Motor neuron (in vitro differentiated cells): ENCODE measurements around the gene ASPSCR1. TPM values are rescaled to one million over a fixed set of nuclear protein-coding genes. Genes with fewer than 3 reads are reported as not detected.

Experiments used
- ATAC-seq, 8 experiments: fragments of 200-7000 bp; cut with Tn5 transposase; replicated peaks in 6 of 8; 2 replicates each; pipeline ENCODE4 v1.8.0; 2021; ENCODE audit warnings: mild to moderate bottlenecking in 8 of 8, moderate library complexity in 8 of 8
- H3K27ac ChIP-seq, 2 donors: fragments of 250-450 bp; sonication (Bioruptor Pico); 2 replicates each; pipeline ENCODE4 v1.9.0; 2021; ENCODE audit warnings: antibody characterized with exemption in 2 of 2, mild to moderate bottlenecking in 2 of 2, moderate library complexity in 1 of 2
- H3K4me1 ChIP-seq, 2 donors: fragments of 250-450 bp; sonication (Bioruptor Pico); replicated peaks in 1 of 2; 2 replicates each; pipeline ENCODE4 v1.6.1; 2021; ENCODE audit warnings: antibody characterized with exemption in 2 of 2, mild to moderate bottlenecking in 2 of 2, moderate library complexity in 1 of 2
- H3K4me3 ChIP-seq, 5 donors: fragments of 250-450 bp; sonication (Bioruptor Pico); 2 replicates each; pipeline ENCODE4 v1.9.0; 2021; ENCODE audit warnings: antibody characterized with exemption in 5 of 5, mild to moderate bottlenecking in 5 of 5, moderate library complexity in 4 of 5
- WGBS, 10 experiments: fragments of 450-650 bp; shearing (Covaris generic); methylation state at CpG; one replicate each; pipeline ENCODE4 v1.0.0; 2022; 5-methylcytosine and 5-hydroxymethylcytosine counted together
- in situ Hi-C, 9 experiments: fragments of 400-800 bp; cut with MboI; loops; one replicate each; pipeline ENCODE4 v1.15.0; 2021; ENCODE audit warnings: low sequenced_read_pairs in 9 of 9, low pct_unique_long_range_greater_than_20kb in 2 of 9; ENCODE audit not compliant: unreplicated experiment in 9 of 9
- total RNA-seq, 8 experiments: library from RNA; unstranded; fragments of 300-600 nt; gene quantifications; 2 replicates each; pipeline versions ENCODE4 v1.2.3 to v1.2.4, GENCODE V29; 2022

ASPSCR1 gene
- total RNA-seq, 8 experiments from 2014 or later: 17.3 to 35.1 (median 26.7) TPM

DNA sequence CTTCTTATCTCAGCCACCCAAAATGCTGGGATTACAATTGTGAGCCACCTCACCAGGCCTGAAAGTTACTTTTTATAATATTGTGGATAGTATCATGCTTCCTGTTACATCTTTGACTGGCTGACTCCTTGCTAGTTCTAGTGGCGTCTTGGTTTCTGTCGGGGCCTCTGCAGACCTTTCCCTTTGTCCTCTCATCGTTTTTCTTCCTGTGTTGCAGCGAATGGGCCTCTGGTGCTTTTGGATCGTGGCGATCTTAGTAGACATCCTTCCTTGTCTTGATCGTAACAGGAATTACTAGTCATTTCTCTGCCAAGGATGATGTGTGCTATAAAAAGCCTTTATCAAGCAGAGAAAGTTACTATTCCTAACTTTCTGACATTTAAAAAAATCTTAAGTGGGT is 20.8 kb downstream of the ASPSCR1 start:
- Histone ChIP-seq H3K4me1 (peaks cover under 1 to 8% of the 10 kb centered on the region in 2 donors), H3K4me3 (no peak overlapping the region), H3K27ac (no peak overlapping the region)
- in situ Hi-C loops: no loop called here
- ATAC-seq: no peak
- 33 to 98% (median 80%) methylated on average over 1 to 7 of the region's 7 CpGs; no CpG with 5 or more reads in 2 of the 10 experiments for WGBS, 10 experiments

DNA sequence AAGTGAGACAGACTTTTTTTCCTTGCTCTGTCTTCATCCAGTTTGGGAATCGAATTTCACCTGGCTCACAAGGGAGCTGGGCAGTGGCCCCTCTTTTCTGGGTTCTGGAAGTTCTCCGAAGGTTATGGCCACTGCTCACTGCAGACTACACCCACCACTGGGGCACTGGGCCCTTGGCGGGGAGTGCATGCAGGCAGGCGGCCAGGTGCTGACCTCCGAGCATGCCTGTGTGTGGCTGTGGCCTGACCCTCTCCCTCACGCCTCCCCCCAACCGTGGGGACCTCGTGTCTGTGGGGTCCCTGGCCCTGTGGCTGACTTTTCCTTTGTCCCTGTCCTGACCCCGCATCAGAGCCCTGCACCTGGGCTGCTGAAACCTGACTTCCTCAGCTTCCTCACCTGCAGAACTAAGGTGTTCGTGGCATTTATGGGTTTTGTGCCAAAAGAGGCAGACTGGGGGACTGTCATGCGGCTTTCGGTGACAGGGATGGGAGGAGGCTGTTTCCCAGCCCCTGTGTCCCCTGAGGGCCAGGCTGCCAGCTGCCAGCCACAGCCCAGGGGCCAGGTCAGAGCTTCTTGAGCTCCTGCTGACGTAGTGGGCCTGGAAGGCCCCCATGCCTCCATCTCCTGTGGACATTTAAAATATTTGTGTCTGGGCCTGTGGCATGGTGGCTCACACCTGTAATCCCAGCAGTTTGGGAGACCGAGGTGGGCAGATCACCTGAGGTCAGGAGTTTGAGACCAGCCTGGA is 21.4 kb downstream of the ASPSCR1 start:
- H3K4me3 ChIP-seq: no peak overlapping the region
- WGBS, 10 experiments: 73 to 100% (median 88%) methylated on average over 1 to 9 of the region's 14 CpGs; no CpG with 5 or more reads in 2 of the 10 experiments
- ATAC-seq: no peak
- in situ Hi-C loops: no loop called here
- H3K27ac ChIP-seq: no peak overlapping the region
- peaks cover 7 to 8% of the 10 kb centered on the region in 2 donors for H3K4me1 ChIP-seq

DNA sequence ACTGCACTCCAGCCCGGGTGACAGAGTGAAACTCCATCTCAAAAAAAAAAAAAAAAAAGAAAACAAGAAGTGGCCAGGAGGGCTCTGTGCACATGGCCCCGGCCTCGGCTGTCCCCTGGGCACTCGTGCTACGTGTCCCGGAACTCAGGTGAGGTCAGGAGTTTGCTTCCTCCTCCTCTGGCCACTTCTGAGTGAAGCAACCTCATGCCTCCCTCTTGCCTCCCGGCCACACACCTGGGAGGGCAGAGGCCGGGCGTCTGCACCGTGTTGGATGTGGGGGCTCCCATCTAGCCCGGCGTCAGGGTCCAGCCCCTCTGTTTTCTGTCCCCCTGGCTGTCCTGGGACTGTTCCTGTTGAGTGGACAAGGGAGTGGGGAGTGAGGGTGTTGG is 22.2 kb downstream of the ASPSCR1 start:
- ATAC-seq: no peak
- Histone ChIP-seq H3K4me1 (peaks cover 7 to 12% of the 10 kb centered on the region in 2 donors), H3K27ac (no peak overlapping the region), H3K4me3 (no peak overlapping the region)
- in situ Hi-C loops: no loop called here
- WGBS, 10 experiments: 80 to 100% (median 80%) methylated on average over 1 to 6 of the region's 12 CpGs; no CpG with 5 or more reads in 5 of the 10 experiments

DNA sequence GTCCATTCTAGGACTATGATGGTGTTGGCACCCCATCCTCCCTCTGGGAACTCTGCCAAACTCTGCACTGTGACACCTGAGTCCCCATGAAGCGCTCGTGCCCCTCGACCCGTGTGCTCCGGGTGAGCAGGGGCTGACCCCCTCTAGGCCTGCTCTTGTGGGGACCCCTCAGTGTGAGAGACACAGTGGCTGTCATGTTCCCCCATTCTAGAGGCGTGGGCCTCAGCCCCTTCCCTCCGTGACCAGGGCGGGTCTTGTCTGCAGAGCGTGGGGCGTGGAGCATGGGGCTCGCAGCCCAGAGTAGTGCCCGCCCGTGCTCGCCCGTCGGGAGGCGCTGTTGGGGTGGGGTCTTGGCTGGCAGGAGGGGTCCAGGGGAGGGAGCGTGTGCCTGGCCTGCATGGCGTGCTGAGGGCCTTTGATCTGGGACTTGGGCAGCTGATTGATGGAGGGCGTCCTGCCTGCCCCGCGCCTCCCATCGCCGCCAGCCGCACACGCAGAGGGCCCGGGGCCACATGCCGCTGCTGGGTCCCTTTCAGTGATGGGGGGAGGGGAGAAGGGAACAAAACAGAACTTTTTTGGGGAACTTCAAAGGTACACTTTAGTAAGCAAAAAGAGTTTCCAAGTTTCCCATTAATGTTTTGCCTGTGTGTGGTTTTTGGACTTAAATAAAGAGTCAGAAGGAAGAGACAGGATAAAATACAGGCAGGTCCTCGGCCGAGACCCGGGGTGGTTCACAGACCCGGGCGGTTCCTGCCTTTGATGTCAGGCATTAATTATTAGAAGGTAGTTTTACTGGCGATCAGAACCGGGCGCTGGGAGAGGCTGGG is 22.8 kb downstream of the ASPSCR1 start:
- in situ Hi-C loops: no loop called here
- H3K4me3 ChIP-seq: no peak overlapping the region
- H3K27ac ChIP-seq: no peak overlapping the region
- peaks cover under 1 to 12% of the 10 kb centered on the region in 2 donors for H3K4me1 ChIP-seq
- WGBS, 10 experiments: 40 to 80% (median 70%) methylated on average over 1 to 6 of the region's 36 CpGs; no CpG with 5 or more reads in 5 of the 10 experiments
- ATAC-seq: no peak

DNA sequence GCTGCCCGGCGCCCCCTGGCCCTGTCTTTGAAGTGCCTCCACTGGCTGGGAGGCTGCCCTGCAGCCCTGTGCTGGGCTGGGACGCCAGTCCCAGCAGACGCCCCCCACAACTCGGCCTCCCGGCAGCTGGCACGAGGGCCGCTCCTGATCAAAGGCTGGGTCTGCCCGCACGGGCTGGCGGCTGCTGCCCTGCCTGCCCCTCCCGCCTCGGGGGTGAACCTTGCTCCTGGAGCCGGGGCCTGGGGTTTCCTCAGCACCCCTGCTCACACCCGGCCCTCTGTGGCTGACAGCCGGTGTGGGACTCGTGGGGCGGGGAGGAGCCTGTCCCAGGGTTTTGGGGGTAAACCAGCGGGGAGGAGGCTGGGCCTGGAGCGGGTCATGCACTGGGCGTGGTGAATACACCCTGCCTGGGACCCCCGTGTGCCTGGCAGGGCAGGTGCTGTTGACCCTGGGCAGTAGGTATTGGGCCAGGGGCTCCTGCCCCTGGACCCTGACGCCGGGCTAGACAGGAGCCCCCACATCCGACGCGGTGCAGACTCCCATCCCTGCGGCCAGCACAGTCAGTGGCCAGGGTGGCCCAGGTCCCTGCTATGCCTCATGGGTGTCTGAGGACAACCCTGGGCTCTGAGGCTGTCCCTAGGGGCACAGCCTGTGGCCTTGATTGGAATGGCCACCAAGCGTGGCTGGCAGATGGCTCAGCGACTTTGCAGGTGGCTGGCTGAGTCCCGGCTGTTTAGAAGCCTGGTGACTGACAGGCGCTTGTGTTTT is 23.6 kb downstream of the ASPSCR1 start:
- WGBS, 10 experiments: 60 to 80% methylated on average over 1 to 2 of the region's 32 CpGs; no CpG with 5 or more reads in 8 of the 10 experiments
- ATAC-seq: no peak
- no peak overlapping the region for H3K27ac ChIP-seq
- no peak overlapping the region for H3K4me3 ChIP-seq
- H3K4me1 ChIP-seq: peaks cover 0 to 12% of the 10 kb centered on the region in 2 donors
- in situ Hi-C loops: no loop called here

DNA sequence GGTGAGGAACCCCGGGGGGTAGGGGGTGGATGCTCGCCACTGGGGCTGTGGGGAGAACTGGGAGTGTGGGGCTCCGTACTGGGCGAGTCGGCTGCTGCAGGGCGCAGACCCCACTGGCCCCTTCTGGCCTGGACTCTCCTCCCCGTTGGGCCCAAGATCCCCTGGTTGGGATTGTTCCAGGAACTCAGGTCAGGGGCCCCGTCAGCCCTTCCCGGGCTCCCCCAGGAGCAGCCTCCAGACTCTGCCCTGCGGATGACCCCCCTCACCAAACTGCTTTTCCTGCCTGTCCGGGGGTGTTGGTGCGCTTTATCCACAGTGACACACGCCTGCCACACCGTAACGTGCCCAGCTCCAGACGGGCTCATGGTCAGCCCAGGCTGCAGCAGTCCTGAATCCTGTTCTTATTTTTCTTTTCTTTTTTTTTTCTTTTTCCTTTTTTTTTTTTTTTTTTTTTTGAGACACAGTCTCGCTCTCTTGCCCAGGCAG is 24.2 kb downstream of the ASPSCR1 start:
- Histone ChIP-seq H3K27ac (no peak overlapping the region), H3K4me3 (no peak overlapping the region), H3K4me1 (peaks cover 0 to 14% of the 10 kb centered on the region in 2 donors)
- in situ Hi-C loops: no loop called here
- 40 to 100% (median 97%) methylated on average over 1 to 9 of the region's 17 CpGs; no CpG with 5 or more reads in 1 of the 10 experiments for WGBS, 10 experiments
- ATAC-seq: no peak

DNA sequence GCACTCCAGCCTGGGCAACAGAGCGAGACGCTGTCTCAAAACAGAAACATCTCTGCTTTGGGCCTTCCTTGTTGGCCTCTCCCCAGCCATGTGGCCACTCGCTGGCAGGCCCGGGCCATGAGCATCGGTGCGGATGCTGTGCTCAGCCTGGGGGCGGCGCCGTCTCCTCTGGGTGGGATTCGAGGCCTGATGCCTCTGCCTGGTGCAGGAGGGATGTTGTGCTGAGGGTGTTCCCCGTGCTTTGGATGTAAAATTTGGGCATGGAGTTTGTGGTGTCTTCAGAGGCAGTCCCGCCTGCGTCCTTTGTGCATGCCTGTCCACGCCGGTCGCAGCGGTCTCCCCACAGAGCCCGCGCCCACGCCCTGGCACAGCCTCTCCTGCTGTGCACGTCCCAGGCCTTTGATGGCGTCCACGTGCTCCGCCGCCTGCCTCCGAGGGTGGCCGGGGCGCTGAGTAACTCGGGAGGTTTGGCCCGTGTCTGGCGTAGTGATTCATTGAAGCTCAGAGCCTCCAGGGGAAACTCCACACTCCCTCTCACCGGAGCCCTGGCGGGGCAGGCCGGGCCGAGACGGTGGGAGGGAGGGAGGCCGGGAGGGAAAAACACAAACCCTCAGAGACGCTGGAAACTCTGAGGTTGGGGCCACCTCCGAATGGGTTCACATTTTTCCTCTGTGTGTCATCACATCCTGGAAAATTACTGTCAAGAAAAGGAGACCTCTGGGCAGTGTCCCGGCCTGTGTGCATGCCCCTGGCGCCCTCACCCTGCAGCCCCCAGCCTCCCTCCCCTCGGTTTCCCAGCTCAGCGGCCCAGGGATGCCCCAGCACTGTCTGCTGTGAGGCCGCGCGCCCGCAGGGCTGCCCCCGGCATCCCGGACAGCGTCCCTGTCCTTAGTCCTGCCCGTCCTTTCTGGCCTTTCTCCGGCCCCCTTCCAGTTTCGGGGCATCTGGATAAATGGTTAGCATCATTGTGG is 26.3 kb downstream of the ASPSCR1 start:
- Histone ChIP-seq H3K4me3 (no peak overlapping the region), H3K27ac (peak overlapping the region in 1 of 2 donors; percentile 37), H3K4me1 (peaks cover 0 to 22% of the 10 kb centered on the region in 2 donors)
- 10 to 79% (median 60%) methylated on average over 2 to 32 of the region's 53 CpGs; no CpG with 5 or more reads in 5 of the 10 experiments for WGBS, 10 experiments
- in situ Hi-C loops: no loop called here
- peak; percentile 78 to 96 (median 87) for ATAC-seq

DNA sequence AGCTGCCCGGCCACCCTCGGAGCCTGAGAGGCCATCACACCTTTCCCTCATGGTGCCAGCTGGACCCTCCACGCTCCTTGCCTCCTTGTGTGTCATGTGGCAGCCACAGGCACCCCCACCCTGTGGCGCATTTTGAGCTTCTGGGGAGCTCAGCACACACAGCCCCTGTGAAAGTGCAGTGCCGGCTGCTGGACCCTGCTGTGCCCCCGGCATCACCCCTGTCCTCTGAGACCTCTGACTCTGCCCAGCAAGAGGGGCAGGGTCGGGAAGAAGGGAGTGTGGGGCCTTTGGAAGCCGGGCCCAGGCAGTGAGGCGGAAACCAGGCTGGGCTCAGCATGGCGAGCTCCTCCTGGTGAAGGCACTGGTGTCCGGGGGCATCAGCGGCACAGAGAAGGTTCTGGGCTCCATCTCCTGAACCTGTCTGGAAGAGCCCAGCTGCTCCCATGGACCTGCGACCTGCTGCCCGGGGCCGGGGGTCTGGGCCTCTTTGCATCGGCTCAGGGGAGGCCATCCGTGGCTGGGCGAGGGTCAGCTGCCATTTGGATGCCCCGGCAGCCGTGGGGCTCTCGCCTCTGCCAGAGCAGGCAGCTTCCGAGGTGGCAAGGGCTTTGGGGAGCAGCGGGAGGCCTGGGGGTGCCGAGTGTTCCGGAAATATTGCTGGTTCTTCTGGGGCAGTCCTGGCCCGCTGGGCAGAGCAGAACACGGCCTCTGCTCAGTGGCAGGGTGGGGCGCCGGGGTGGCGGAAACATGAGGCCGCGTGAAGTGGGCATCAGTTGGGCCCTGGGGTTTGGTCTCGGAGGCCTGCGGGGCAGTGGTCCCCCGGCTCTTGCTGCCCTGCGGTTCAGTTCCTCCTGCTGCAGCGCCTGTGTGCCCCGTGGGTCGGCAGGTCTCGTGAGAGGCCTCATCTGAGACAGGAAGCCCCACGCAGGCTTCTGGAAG is 27.4 kb downstream of the ASPSCR1 start:
- in situ Hi-C loops: no loop called here
- Histone ChIP-seq H3K27ac (no peak overlapping the region), H3K4me1 (peaks cover 0 to 22% of the 10 kb centered on the region in 2 donors), H3K4me3 (no peak overlapping the region)
- no peak for ATAC-seq
- WGBS, 10 experiments: 60 to 100% (median 80%) methylated on average over 1 to 2 of the region's 41 CpGs; no CpG with 5 or more reads in 5 of the 10 experiments

DNA sequence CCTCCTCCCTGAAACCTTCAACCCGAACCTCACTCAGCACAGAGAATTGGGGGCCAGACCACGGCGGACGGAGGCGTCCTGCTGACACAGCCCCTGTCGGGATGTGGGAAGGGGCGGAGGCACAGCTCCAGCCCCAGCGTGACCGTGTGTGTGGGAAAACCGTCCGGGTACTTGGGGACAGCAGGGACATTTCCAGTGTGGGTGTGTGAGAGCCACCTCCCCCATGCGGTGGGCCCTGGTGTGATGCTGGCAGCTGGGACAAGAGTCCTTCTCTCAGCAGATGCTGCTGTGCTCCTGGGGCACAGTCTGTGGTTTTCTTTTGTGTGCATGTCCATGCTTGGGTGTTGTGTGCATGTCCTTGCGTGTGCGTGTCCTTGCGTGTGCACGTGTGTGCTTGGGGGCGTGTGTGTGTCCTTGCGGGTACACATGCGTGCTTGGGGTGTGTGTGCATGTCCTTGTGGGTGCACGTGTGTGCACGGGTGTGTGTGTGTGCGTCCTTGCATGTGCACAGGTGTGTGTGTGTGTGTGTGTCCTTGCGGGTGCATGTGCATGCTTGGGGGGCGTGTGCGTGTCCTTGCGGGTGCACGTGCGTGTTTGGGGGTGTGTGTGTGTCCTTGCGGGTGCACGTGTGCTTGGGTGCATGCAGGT is 28.4 kb downstream of the ASPSCR1 start:
- in situ Hi-C loops: no loop called here
- no peak for ATAC-seq
- Histone ChIP-seq H3K4me3 (no peak overlapping the region), H3K27ac (no peak overlapping the region), H3K4me1 (peaks cover 0 to 22% of the 10 kb centered on the region in 2 donors)
- 73 to 100% (median 86%) methylated on average over 1 to 10 of the region's 30 CpGs; no CpG with 5 or more reads in 4 of the 10 experiments for WGBS, 10 experiments

DNA sequence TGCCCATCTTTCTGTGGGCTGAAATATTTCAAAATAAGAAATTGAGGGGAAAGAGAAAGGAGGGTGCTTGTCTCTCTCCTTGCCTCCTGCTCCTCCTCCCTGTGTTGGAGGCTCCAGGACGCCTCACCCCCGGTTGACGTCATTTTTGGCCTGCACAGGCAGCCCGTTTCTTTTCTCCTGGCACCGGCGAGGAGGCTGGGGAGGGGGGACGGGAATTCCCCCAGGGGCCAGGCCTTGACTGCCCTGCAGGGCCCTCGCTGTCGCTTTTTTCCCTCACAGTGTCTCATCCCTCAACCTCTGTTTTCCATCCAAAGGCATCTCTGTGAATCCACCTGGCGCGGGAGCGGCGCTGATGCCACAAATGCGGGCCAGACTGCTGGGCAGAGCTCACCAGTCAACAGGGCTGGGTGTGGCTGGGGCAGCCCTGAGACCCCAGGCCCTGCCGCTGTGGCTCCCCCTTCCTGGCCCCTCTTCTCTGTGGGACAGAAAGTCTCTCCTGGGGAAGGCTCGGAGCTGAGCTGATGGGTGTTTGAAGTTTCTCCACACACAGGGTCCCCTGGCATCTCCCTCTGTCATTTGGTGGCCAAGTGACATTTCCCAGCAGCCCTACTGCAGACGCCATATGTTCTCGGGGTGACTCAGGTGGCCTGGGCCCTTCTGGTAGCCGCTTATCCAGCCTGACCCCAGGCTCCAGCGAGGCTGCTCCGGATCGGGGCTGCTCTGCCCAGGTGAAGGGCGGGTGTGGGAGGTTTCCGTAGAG is 29.2 kb downstream of the ASPSCR1 start:
- in situ Hi-C loops: no loop called here
- Histone ChIP-seq H3K27ac (no peak overlapping the region), H3K4me3 (no peak overlapping the region), H3K4me1 (peaks cover 0 to 22% of the 10 kb centered on the region in 2 donors)
- ATAC-seq: peak in 2 of 8 experiments; percentile 3 to 12
- 85 to 100% (median 93%) methylated on average over 1 to 3 of the region's 24 CpGs; no CpG with 5 or more reads in 6 of the 10 experiments for WGBS, 10 experiments
